Osteocyte (in vitro differentiated cells): ENCODE results near the gene DHX16. TPM values are rescaled to one million over a fixed set of nuclear protein-coding genes. Genes with fewer than 3 reads are reported as not detected.

ENCODE experiments used
- DNase-seq: peaks from one replicate; pipeline ENCODE4 v3.0.0; 2021; ENCODE audit warnings: mixed read lengths; ENCODE audit not compliant: unreplicated experiment; ENCODE audit errors: extremely low spot score
- H3K27ac Mint-ChIP-seq: one replicate; pipeline ENCODE4 v1.8.0; 2021; ENCODE audit warnings: mild to moderate bottlenecking, mixed read lengths; ENCODE audit not compliant: unreplicated experiment
- H3K27me3 Mint-ChIP-seq: one replicate; pipeline ENCODE4 v1.8.0; 2021; ENCODE audit warnings: mixed read lengths; ENCODE audit not compliant: unreplicated experiment
- H3K36me3 Mint-ChIP-seq: one replicate; pipeline ENCODE4 v1.8.0; 2021; ENCODE audit warnings: mixed read lengths; ENCODE audit not compliant: unreplicated experiment
- H3K4me1 Mint-ChIP-seq: one replicate; pipeline ENCODE4 v1.8.0; 2021; ENCODE audit warnings: mixed read lengths; ENCODE audit not compliant: unreplicated experiment
- H3K4me3 Mint-ChIP-seq: one replicate; pipeline ENCODE4 v1.8.0; 2021; ENCODE audit warnings: mild to moderate bottlenecking, moderate library complexity, mixed read lengths; ENCODE audit not compliant: unreplicated experiment
- H3K9me3 Mint-ChIP-seq: one replicate; pipeline ENCODE4 v1.8.0; 2021; ENCODE audit warnings: mixed read lengths; ENCODE audit not compliant: unreplicated experiment
- total RNA-seq: library from RNA; stranded (reverse); gene quantifications from 2 replicates; pipeline ENCODE4 v1.2.1, GENCODE V29; 2021
- TF ChIP-seq, protein P1 (sequence below): fragments of 200-600 bp; sonication (generic); IDR thresholded peaks from 2 replicates; pipeline ENCODE4 v1.5.0; 2021; ENCODE audit warnings: antibody characterized with exemption, mild to moderate bottlenecking, moderate library complexity

Gene DHX16
- total RNA-seq, 1 donor from 2014 or later: 28.7 TPM

DNA sequence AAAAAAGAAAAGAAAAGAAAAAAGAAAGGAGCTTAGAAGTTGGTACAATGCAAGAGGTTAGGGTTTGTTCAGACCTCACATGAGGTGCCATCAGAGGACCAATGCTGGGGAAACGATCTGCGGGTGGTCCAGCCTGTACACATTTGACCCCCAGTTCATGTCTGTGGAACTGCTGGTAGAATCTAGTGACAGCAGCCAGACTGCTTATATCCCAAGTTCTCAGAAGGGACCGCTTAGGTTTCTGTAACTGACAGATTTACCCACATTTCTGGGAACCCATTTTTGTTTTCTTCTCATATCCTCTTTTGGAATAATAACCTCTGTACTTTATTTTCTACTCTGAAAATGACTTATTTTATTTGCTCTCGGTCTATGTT lies 8.9 kb upstream of the DHX16 start:
- H3K27ac Mint-ChIP-seq: peak overlapping the region; percentile 88

GRCh38 chr6:30679765-30680535 lies 7.1 kb upstream of the DHX16 start:
- Mint-ChIP-seq H3K9me3 (no peaks in the 10 kb centered on the region), H3K4me3 (peak overlapping the region; percentile 89), H3K27ac (peak overlapping the region; percentile 59), H3K27me3 (no peaks in the 10 kb centered on the region), H3K36me3 (peaks cover 36% of the 10 kb centered on the region), H3K4me1 (peaks cover 60% of the 10 kb centered on the region)
- TF ChIP-seq, protein P1, sequence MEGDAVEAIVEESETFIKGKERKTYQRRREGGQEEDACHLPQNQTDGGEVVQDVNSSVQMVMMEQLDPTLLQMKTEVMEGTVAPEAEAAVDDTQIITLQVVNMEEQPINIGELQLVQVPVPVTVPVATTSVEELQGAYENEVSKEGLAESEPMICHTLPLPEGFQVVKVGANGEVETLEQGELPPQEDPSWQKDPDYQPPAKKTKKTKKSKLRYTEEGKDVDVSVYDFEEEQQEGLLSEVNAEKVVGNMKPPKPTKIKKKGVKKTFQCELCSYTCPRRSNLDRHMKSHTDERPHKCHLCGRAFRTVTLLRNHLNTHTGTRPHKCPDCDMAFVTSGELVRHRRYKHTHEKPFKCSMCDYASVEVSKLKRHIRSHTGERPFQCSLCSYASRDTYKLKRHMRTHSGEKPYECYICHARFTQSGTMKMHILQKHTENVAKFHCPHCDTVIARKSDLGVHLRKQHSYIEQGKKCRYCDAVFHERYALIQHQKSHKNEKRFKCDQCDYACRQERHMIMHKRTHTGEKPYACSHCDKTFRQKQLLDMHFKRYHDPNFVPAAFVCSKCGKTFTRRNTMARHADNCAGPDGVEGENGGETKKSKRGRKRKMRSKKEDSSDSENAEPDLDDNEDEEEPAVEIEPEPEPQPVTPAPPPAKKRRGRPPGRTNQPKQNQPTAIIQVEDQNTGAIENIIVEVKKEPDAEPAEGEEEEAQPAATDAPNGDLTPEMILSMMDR: no peak
- DNase-seq: no peak

More for the DNA sequence above, 8.9 kb upstream of the DHX16 start:
- Mint-ChIP-seq H3K36me3 (peaks cover 36% of the 10 kb centered on the region), H3K27me3 (no peaks in the 10 kb centered on the region), H3K4me3 (peak overlapping the region; percentile 89), H3K4me1 (peaks cover 62% of the 10 kb centered on the region), H3K9me3 (no peaks in the 10 kb centered on the region)
- DNase-seq: no peak
- TF ChIP-seq, protein P1: no peak

DNA sequence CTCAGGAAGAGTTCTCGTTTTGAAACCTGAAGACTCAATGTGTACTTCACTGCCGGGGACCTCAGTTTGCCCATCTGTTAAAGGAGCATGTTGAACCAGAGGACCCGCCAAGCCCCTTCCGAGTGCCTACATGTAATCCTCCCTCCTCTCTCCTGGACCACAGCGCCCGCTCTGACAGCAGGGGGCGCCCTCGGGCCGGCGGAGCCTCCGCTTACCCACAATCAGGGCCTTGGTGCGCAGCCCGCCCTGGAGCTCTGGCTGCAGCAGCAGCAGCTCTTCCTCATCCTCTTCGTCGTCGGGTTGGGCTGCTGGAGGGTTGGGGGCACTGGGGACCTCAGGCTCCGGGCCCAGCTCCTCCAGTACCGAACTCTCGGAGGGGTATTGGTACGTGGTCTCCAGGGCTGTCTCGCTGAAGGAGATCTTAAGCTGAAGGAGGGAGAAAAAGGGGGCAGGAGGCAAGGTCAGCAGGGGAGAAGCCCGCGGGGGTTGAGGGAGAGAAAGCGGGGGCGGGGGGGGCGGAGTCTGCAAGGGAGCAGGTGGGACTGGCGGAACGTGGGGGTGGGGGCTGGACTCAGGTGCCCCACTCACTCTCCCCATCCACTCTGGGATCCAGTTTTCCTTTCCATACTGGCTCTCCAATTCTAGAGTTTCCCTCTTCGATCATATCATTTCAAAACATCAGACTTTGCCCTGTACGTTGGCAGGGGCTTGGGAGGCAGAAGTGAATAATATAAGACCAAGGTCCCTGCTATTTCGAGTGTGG lies 6.3 kb upstream of the DHX16 start:
- Mint-ChIP-seq H3K9me3 (no peaks in the 10 kb centered on the region), H3K36me3 (peaks cover 32% of the 10 kb centered on the region), H3K27ac (peak overlapping the region; percentile 64), H3K4me1 (peaks cover 58% of the 10 kb centered on the region), H3K27me3 (no peaks in the 10 kb centered on the region), H3K4me3 (peak overlapping the region; percentile 89)
- peak; percentile 95 for DNase-seq
- TF ChIP-seq, protein P1: peak; percentile 95

DNA sequence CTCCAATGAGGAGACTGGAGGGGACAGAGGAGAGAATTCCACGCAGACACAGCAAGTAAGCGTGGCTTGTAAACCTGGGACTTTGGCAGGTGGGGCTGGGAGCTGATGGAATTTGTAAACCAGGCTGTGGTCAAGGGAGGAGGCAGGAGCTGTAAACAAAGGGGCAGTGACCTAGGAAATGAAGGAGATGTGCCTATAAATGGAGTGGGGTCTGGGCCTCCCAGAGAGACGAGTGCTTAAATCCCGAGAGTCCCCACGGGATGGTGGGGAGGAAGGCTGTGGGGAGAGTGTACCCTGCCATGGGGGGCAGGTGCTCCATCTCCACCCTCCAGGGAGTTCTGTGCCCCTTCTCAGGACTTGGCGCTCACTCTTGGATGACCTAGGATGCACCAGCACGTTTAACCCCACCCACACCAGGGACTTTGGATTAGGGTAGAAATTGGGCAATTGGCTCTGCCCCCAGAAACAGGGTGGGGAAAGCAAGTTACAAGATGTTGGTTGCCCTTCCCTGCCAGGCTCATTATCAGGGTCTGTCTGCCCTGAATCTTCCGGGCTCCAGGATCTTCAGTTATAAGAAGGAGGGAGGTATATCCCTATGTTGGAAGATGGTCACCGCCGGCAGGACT lies 4.0 kb upstream of the DHX16 start:
- H3K27ac Mint-ChIP-seq: no peak overlapping the region
- TF ChIP-seq, protein P1: no peak
- peaks cover 46% of the 10 kb centered on the region for H3K4me1 Mint-ChIP-seq

More for the DNA sequence above, 4.0 kb upstream of the DHX16 start:
- peaks cover 20% of the 10 kb centered on the region for H3K36me3 Mint-ChIP-seq
- no peak for DNase-seq
- no peaks in the 10 kb centered on the region for H3K9me3 Mint-ChIP-seq
- no peaks in the 10 kb centered on the region for H3K27me3 Mint-ChIP-seq
- H3K4me3 Mint-ChIP-seq: no peak overlapping the region
